ENCODE results near the gene CTIF. TPM values are rescaled to one million over a fixed set of nuclear protein-coding genes. Genes with fewer than 3 reads are reported as not detected.

CTIF gene
- total and polyA plus RNA-seq, 7 experiments from 2014 or later: 1.3 to 11.2 (median 2.5) TPM; not detected in 2

DNA sequence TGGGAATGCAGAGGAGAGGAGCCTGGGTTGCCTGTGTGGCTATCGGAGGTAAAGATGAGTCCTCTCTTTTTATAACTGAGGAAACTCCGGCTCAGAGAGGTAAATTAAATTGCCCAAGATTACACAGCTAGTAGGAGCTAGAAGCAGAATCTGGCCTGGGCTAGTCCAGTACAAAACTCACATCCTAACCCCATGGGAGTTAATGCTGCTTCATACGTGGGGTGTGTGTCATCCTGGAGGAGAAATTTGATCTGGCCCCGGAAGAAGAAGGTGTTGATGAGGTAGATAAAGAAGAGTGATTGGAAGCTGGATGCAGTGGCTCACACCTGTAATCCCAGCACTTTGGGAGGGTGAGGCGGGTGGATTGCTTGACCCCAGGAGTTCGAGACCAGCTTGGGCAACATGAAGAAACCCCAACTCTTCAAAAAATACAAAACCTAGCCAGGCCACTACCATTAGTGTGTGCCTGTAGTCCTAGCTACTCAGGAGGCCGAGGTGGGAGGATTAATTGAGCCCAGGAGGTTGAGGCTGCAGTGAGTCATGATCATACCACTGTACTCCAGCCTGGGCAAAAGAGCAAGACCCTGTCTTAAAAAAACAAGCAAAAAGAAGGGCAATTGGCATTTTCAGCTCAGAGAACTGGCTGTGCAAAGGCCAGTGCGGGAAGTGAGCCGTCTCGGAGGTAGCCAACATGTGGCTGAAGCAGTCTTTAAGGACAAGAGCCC lies 33.7 kb downstream of the CTIF start:
- ATAC-seq (no peak), DNase-seq (no peak)
- Mint-ChIP-seq H3K36me3 (no peaks in the 10 kb centered on the region), H3K4me3 (no peak overlapping the region), H3K27ac (no peak overlapping the region), H3K9me3 (peaks cover 0 to 6% (median 0%) of the 10 kb centered on the region in 11 donors), H3K27me3 (peaks cover 0 to 13% (median 4%) of the 10 kb centered on the region in 5 donors), H3K4me1 (peaks cover 0 to 2% (median 0%) of the 10 kb centered on the region in 7 donors)
- no peak overlapping the region for H3K4me3 ChIP-seq (ENCODE audit: low read length)
- no peaks in the 10 kb centered on the region for H3K9me3 ChIP-seq (ENCODE audit: control insufficient read depth in 2 of 3, low read length in 3 of 3)
- H3K27ac ChIP-seq (ENCODE audit: low read depth, low read length): no peak overlapping the region
- ChIA-PET POLR2A (no interaction called here), CTCF (no interaction called here)
- intact Hi-C loops (cut with micrococcal nuclease): no loop called here
- H3K4me1 ChIP-seq (ENCODE audit: control insufficient read depth in 2 of 2, insufficient read depth in 2 of 2, low read length in 2 of 2): no peaks in the 10 kb centered on the region
- no peaks in the 10 kb centered on the region for H3K27me3 ChIP-seq (ENCODE audit: control insufficient read depth in 2 of 2, insufficient read depth in 2 of 2, low read length in 2 of 2)
- no peaks in the 10 kb centered on the region for H3K36me3 ChIP-seq (ENCODE audit: control insufficient read depth in 2 of 3, insufficient read depth in 3 of 3, low read length in 3 of 3)

DNA sequence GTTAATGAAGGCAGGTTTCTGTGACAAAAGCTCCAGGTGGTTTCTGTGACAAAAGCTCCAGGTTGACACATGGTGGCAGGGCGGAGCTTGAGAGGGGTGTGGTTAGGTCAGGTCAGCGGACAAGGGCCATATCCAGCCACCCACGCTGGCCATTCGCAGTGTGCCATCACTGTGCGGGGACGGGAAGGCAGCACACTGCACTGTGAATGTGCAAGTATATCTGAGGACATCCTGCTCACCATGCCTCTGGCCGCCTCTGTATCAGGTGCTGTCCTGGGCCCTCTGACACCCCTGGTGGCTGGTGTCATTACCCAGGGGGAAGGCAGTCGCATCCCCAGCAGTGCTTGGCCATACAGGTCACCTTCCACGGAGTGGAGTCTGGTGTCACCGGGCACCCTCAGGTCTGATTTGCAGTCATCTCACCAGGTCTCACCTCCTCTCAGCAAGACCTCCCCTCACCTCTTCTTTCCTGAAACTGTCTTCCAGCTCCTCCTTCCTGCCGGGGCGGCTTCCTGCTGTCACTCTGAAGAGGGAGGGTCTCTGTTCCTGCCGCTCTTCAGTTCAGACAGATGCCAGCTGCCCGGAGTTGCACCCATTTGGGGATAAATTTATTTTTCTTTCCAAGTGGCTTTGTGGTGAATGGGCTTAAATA lies 34.9 kb downstream of the CTIF start:
- intact Hi-C loops (cut with micrococcal nuclease): no loop called here
- no peak for DNase-seq
- Histone ChIP-seq H3K9me3 (ENCODE audit: control insufficient read depth in 2 of 3, low read length in 3 of 3) (no peaks in the 10 kb centered on the region), H3K27ac (ENCODE audit: low read depth, low read length) (no peak overlapping the region), H3K4me1 (ENCODE audit: control insufficient read depth in 2 of 2, insufficient read depth in 2 of 2, low read length in 2 of 2) (no peaks in the 10 kb centered on the region), H3K27me3 (ENCODE audit: control insufficient read depth in 2 of 2, insufficient read depth in 2 of 2, low read length in 2 of 2) (no peaks in the 10 kb centered on the region), H3K4me3 (ENCODE audit: low read length) (no peak overlapping the region), H3K36me3 (ENCODE audit: control insufficient read depth in 2 of 3, insufficient read depth in 3 of 3, low read length in 3 of 3) (no peaks in the 10 kb centered on the region)
- H3K27ac Mint-ChIP-seq: no peak overlapping the region
- peaks cover 0 to 7% (median 0%) of the 10 kb centered on the region in 5 donors for H3K27me3 Mint-ChIP-seq
- no peak for ATAC-seq
- peaks cover 0 to 6% (median 2%) of the 10 kb centered on the region in 11 donors for H3K9me3 Mint-ChIP-seq
- POLR2A ChIA-PET: no interaction called here
- no peak overlapping the region for H3K4me3 Mint-ChIP-seq
- no peaks in the 10 kb centered on the region for H3K36me3 Mint-ChIP-seq
- CTCF ChIA-PET: no interaction called here
- H3K4me1 Mint-ChIP-seq: no peaks in the 10 kb centered on the region

DNA sequence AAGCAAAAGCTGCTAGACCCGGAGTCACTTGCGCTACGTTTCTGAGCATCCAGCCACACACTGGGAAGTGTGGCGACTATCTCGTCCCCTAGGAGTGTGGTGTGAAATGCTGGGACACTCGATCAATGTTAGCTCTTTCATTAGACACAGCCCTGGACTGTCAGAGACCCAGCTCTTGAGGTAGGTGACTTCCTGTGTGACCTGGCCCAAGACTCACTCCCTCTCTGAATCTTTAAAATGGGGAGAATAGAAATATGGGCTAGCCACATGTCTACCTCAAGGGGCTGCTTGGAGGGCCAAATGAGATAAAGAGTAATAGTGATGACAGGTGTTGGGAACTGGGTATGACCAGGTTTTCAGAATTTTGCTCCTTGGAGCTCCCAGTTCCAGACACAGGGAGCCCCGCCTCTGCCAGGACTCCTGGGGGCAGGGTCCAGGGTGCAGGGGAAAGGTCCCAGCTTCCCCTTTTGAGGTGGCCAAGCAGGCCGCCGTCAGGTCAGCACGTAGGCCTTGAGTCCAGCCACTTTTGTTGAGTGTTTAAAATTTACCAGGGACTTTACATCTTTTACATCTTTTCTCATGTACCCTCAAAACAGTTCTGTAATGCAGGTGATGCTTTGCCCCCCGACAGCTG lies 36.0 kb downstream of the CTIF start:
- Histone ChIP-seq H3K36me3 (ENCODE audit: control insufficient read depth in 2 of 3, insufficient read depth in 3 of 3, low read length in 3 of 3) (no peaks in the 10 kb centered on the region), H3K27me3 (ENCODE audit: control insufficient read depth in 2 of 2, insufficient read depth in 2 of 2, low read length in 2 of 2) (no peaks in the 10 kb centered on the region), H3K4me3 (ENCODE audit: low read length) (no peak overlapping the region), H3K27ac (ENCODE audit: low read depth, low read length) (no peak overlapping the region), H3K4me1 (ENCODE audit: control insufficient read depth in 2 of 2, insufficient read depth in 2 of 2, low read length in 2 of 2) (no peaks in the 10 kb centered on the region), H3K9me3 (ENCODE audit: control insufficient read depth in 2 of 3, low read length in 3 of 3) (no peaks in the 10 kb centered on the region)
- ATAC-seq: no peak
- no peak for DNase-seq
- Mint-ChIP-seq H3K27ac (no peak overlapping the region), H3K4me3 (no peak overlapping the region), H3K4me1 (no peaks in the 10 kb centered on the region), H3K36me3 (no peaks in the 10 kb centered on the region), H3K9me3 (peaks cover 0 to 6% (median 2%) of the 10 kb centered on the region in 11 donors), H3K27me3 (peaks cover 0 to 7% (median 0%) of the 10 kb centered on the region in 5 donors)
- ChIA-PET CTCF (no interaction called here), POLR2A (no interaction called here)
- intact Hi-C loops (cut with micrococcal nuclease): no loop called here

DNA sequence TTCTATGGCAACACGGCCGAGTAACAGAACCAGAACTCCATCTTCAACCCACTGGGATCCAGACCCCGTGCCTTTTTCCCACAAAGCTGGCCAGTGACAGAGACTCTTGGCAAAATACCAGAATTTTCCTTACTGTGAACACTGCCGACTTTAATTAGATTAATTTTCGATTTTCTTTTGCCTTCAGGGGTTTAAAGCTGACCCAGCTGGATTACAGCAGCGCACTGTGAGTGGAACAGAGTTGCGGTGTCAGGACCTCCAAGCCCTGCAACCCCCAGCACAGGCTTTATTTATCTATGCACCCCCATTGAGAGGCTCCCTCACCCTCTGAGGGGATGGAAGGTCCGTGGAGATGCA lies 36.4 kb downstream of the CTIF start:
- CTCF ChIA-PET: no interaction called here

DNA sequence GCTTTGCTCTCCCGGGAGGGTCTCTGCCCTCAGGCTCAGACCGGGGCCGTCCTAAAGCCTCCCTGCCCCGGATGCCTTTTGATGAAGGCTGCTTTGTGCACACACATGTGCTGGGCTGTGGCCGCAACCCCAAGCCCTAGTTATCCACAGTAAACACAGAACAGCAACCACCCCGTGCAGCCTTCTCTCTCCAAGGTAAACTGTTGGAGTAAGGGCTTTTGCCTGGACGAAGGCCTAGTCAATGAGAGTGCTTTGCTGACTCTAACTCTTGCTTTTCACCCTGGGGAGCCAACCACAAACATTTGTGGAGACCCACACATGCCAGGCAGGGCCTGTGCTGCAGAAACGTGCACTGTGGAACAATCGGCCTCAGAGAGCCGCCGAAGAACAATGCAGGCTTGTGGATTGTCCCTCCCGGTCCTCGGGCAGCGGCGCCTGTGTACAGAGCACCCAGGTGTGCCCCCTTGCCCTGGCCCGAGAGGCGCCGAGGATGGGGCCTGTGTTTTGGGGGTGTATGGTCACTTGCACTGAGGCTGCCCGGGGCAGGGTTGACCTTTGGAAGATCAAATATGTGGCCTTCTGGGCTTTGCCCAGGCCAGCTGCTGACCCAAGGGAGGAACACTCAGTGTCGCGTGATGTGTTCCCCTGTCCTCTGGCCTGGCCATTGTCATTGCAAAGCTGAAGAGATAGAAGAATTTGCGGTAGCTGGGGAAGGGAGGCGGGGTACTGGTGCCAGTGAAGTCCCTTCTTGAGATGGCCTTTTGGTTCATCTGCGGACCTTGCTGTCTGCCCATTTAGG lies 37.0 kb downstream of the CTIF start:
- intact Hi-C loops (cut with micrococcal nuclease): no loop called here
- Histone ChIP-seq H3K4me1 (ENCODE audit: control insufficient read depth in 2 of 2, insufficient read depth in 2 of 2, low read length in 2 of 2) (no peaks in the 10 kb centered on the region), H3K27ac (ENCODE audit: low read depth, low read length) (no peak overlapping the region), H3K9me3 (ENCODE audit: control insufficient read depth in 2 of 3, low read length in 3 of 3) (no peaks in the 10 kb centered on the region), H3K4me3 (ENCODE audit: low read length) (no peak overlapping the region), H3K36me3 (ENCODE audit: control insufficient read depth in 2 of 3, insufficient read depth in 3 of 3, low read length in 3 of 3) (no peaks in the 10 kb centered on the region), H3K27me3 (ENCODE audit: control insufficient read depth in 2 of 2, insufficient read depth in 2 of 2, low read length in 2 of 2) (no peaks in the 10 kb centered on the region)
- Mint-ChIP-seq H3K36me3 (no peaks in the 10 kb centered on the region), H3K4me1 (no peaks in the 10 kb centered on the region), H3K27me3 (peaks cover 0 to 7% (median 0%) of the 10 kb centered on the region in 5 donors), H3K27ac (no peak overlapping the region), H3K4me3 (no peak overlapping the region), H3K9me3 (peaks cover 0 to 6% (median 1%) of the 10 kb centered on the region in 11 donors)
- ATAC-seq (no peak), DNase-seq (no peak)
- ChIA-PET POLR2A (no interaction called here), CTCF (no interaction called here)

More for the DNA sequence above, 36.4 kb downstream of the CTIF start:
- no peak overlapping the region for H3K4me3 Mint-ChIP-seq
- peaks cover 0 to 7% (median 0%) of the 10 kb centered on the region in 5 donors for H3K27me3 Mint-ChIP-seq
- peaks cover 0 to 6% (median 2%) of the 10 kb centered on the region in 11 donors for H3K9me3 Mint-ChIP-seq
- Histone ChIP-seq H3K4me3 (ENCODE audit: low read length) (no peak overlapping the region), H3K4me1 (ENCODE audit: control insufficient read depth in 2 of 2, insufficient read depth in 2 of 2, low read length in 2 of 2) (no peaks in the 10 kb centered on the region), H3K36me3 (ENCODE audit: control insufficient read depth in 2 of 3, insufficient read depth in 3 of 3, low read length in 3 of 3) (no peaks in the 10 kb centered on the region), H3K9me3 (ENCODE audit: control insufficient read depth in 2 of 3, low read length in 3 of 3) (no peaks in the 10 kb centered on the region), H3K27me3 (ENCODE audit: control insufficient read depth in 2 of 2, insufficient read depth in 2 of 2, low read length in 2 of 2) (no peaks in the 10 kb centered on the region), H3K27ac (ENCODE audit: low read depth, low read length) (no peak overlapping the region)
- DNase-seq: no peak
- ATAC-seq: no peak
- intact Hi-C loops (cut with micrococcal nuclease): no loop called here
- no peaks in the 10 kb centered on the region for H3K36me3 Mint-ChIP-seq
- POLR2A ChIA-PET: no interaction called here
- no peak overlapping the region for H3K27ac Mint-ChIP-seq
- H3K4me1 Mint-ChIP-seq: no peaks in the 10 kb centered on the region

DNA sequence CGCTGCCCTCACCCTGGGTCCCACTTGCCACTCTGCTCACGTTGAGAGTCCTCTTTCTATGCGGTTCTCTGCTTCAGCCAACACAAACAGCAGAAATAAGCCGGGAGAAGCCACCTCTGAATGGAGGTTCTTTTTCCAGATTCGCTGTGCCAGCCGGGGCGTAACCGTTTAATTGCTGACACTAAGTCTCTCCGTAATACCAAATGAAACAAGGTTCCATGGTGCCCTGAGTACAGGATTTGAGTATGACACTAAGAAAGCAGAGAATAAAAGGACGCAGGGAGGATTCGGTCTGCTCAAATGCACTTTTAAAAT lies 37.6 kb downstream of the CTIF start:
- H3K36me3 Mint-ChIP-seq: no peaks in the 10 kb centered on the region
- no peaks in the 10 kb centered on the region for H3K36me3 ChIP-seq (ENCODE audit: control insufficient read depth in 2 of 3, insufficient read depth in 3 of 3, low read length in 3 of 3)
- H3K4me1 ChIP-seq (ENCODE audit: control insufficient read depth in 2 of 2, insufficient read depth in 2 of 2, low read length in 2 of 2): no peaks in the 10 kb centered on the region
- H3K27me3 Mint-ChIP-seq: peaks cover 0 to 7% (median 0%) of the 10 kb centered on the region in 5 donors
- peaks cover 0 to 6% (median 1%) of the 10 kb centered on the region in 11 donors for H3K9me3 Mint-ChIP-seq
- CTCF ChIA-PET: no interaction called here
- POLR2A ChIA-PET: no interaction called here
- H3K4me3 ChIP-seq (ENCODE audit: low read length): no peak overlapping the region
- no peaks in the 10 kb centered on the region for H3K27me3 ChIP-seq (ENCODE audit: control insufficient read depth in 2 of 2, insufficient read depth in 2 of 2, low read length in 2 of 2)
- H3K9me3 ChIP-seq (ENCODE audit: control insufficient read depth in 2 of 3, low read length in 3 of 3): no peaks in the 10 kb centered on the region
- no peak overlapping the region for H3K4me3 Mint-ChIP-seq
- no peaks in the 10 kb centered on the region for H3K4me1 Mint-ChIP-seq
- ATAC-seq (no peak), DNase-seq (no peak)
- H3K27ac Mint-ChIP-seq: no peak overlapping the region
- H3K27ac ChIP-seq (ENCODE audit: low read depth, low read length): no peak overlapping the region
- intact Hi-C loops (cut with micrococcal nuclease): no loop called here

Data from naive thymus-derived CD4-positive, alpha-beta T cell (primary cell).